Common myeloid progenitor, CD34-positive (primary cell): ENCODE data around the gene FAR2.

ENCODE experiments used
- CTCF ChIA-PET: fragments of 350-600 bp; sonication (Branson Sonifier 250); formaldehyde crosslinking; loops from one replicate; lab custom pipeline; 2021; ENCODE audit warnings: antibody characterized with exemption; lab: Charles Lee
- POLR2A ChIA-PET: fragments of 350-600 bp; sonication (Branson Sonifier 250); formaldehyde crosslinking; loops from one replicate; lab custom pipeline; 2021; ENCODE audit warnings: antibody characterized with exemption; lab: Charles Lee
- DNase-seq, 3 donors: peaks; one replicate each; pipeline versions ENCODE4 v3.0.0 to v3.0.0-alpha.2; 2013
- H3K27ac ChIP-seq, 2 experiments: 1 replicate in 1 of 2; 2 replicates in 1 of 2; pipeline ENCODE4 v1.7.0; 2013; ENCODE audit warnings: inconsistent platforms in 2 of 2, low read length in 2 of 2, mild to moderate bottlenecking in 2 of 2, low read depth in 1 of 2, moderate library complexity in 1 of 2; ENCODE audit not compliant: severe bottlenecking in 2 of 2, insufficient read depth in 1 of 2, poor library complexity in 1 of 2
- H3K27me3 ChIP-seq, 5 experiments: replicated peaks in 2 of 5; 1 replicate in 3 of 5; 2 replicates in 2 of 5; pipeline versions ENCODE4 v1.6.1 to v1.7.0; 2013; ENCODE audit warnings: low read length in 4 of 5, mild to moderate bottlenecking in 2 of 5, moderate library complexity in 2 of 5, inconsistent platforms in 1 of 5; ENCODE audit not compliant: insufficient read depth in 5 of 5, control insufficient read depth in 4 of 5
- H3K36me3 ChIP-seq, 4 experiments: 1 replicate in 2 of 4; 2 replicates in 2 of 4; pipeline versions ENCODE4 v1.6.1 to v1.7.0; 2013; ENCODE audit warnings: low read length in 3 of 4, control low read depth in 1 of 4, mild to moderate bottlenecking in 1 of 4; ENCODE audit not compliant: control insufficient read depth in 4 of 4, insufficient read depth in 4 of 4
- H3K4me1 ChIP-seq, 4 experiments: 1 replicate in 3 of 4; 2 replicates in 1 of 4; pipeline versions ENCODE4 v1.6.1 to v1.7.1; 2013; ENCODE audit warnings: low read length in 3 of 4, mild to moderate bottlenecking in 3 of 4, control low read depth in 1 of 4, inconsistent platforms in 1 of 4, moderate library complexity in 1 of 4; ENCODE audit not compliant: control insufficient read depth in 4 of 4, insufficient read depth in 4 of 4; ENCODE audit errors: control extremely low read depth in 1 of 4
- H3K4me3 ChIP-seq, 7 experiments: 1 replicate in 4 of 7; 2 replicates in 3 of 7; pipeline versions ENCODE4 v1.5.1 to v1.7.0; 2013; ENCODE audit warnings: mild to moderate bottlenecking in 7 of 7, low read length in 6 of 7, moderate library complexity in 6 of 7, inconsistent platforms in 2 of 7, low read depth in 2 of 7, control low read depth in 1 of 7; ENCODE audit not compliant: insufficient read depth in 4 of 7, control insufficient read depth in 1 of 7; ENCODE audit errors: extremely low read depth in 1 of 7
- H3K9me3 ChIP-seq, 5 experiments: 1 replicate in 4 of 5; 2 replicates in 1 of 5; pipeline versions ENCODE4 v1.6.1 to v1.7.1; 2013; ENCODE audit warnings: low read length in 4 of 5, mild to moderate bottlenecking in 2 of 5, inconsistent platforms in 1 of 5, low read depth in 1 of 5, moderate library complexity in 1 of 5; ENCODE audit not compliant: control insufficient read depth in 4 of 5, insufficient read depth in 2 of 5; ENCODE audit errors: control extremely low read depth in 1 of 5
- WGBS: methylation state at CpG from one replicate; pipeline ENCODE4 v1.1.5; 2013; ENCODE audit not compliant: insufficient coverage; 5-methylcytosine and 5-hydroxymethylcytosine counted together

The FAR2 gene

DNA sequence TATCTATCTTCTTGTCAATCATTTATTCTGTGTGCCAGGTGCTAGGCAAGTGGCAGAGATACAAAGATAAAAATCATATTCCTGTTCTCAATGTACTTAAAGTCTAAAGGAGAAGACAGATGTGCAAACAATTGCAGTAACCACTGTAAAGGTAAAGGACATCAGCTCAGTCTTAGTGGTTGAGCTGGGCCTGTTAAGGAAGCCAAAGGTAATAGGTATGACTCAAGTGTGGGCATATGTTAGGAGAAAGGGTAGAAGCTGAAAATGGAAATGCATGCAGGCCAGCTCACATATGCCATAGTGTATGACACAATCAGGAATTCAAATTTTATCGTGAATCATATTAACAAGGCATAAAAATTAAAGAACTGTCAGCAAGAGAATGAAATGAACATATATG lies 49.8 kb downstream of the FAR2 start:
- no CpG with 5 or more reads among the region's 1 CpG for WGBS
- no peaks in the 10 kb centered on the region for H3K27me3 ChIP-seq
- ChIA-PET POLR2A (interaction anchor here (0.6 kb wide), 1 partner anchor 18 kb away, joined by 3 read pairs; no protein-coding TSS in a partner anchor), CTCF (interaction anchor here (1.1 kb wide), 1 partner anchor 12 kb away, joined by 3 read pairs; no protein-coding TSS in a partner anchor)
- peaks cover 0 to 17% (median 3%) of the 10 kb centered on the region in 4 experiments for H3K4me1 ChIP-seq
- no peak overlapping the region for H3K4me3 ChIP-seq
- H3K27ac ChIP-seq: no peak overlapping the region
- peaks cover 0 to 12% (median 4%) of the 10 kb centered on the region in 4 experiments for H3K36me3 ChIP-seq
- peaks cover 0 to 5% (median 0%) of the 10 kb centered on the region in 5 experiments for H3K9me3 ChIP-seq
- DNase-seq: no peak

GRCh38 chr12:29200586-29200985 lies 51.5 kb downstream of the FAR2 start:
- Histone ChIP-seq H3K27me3 (no peaks in the 10 kb centered on the region), H3K36me3 (peaks cover 0 to 9% (median 4%) of the 10 kb centered on the region in 4 experiments), H3K27ac (no peak overlapping the region), H3K4me3 (no peak overlapping the region), H3K4me1 (peaks cover 0 to 22% (median 5%) of the 10 kb centered on the region in 4 experiments), H3K9me3 (peaks cover 0 to 5% (median 0%) of the 10 kb centered on the region in 5 experiments)
- ChIA-PET POLR2A (no interaction called here), CTCF (no interaction called here)
- no peak for DNase-seq
- 94% methylated on average over 3 of the region's 5 CpGs for WGBS

DNA sequence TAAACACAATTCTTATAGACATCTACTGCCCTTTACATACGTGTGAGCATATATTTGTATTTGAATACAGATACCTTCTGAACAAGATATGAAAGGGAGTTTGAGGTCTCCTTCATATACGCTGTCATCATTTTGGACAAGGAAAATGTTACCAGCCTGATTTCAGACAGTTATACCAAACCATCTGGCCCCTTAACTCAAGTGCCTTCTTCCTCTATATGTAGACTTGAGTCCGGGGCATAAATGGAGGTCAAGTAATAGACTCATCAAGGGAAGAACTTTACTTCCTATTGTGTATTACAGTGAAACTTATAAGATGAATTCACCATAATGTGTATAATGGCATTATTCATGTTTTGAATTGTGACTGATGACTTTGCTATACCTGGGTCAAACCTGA lies 52.2 kb downstream of the FAR2 start:
- CTCF ChIA-PET: no interaction called here
- POLR2A ChIA-PET: no interaction called here
- peak in 2 of 3 donors; percentile 59 to 74 for DNase-seq
- no peak overlapping the region for H3K27ac ChIP-seq
- WGBS: no CpG with 5 or more reads among the region's 3 CpGs
- H3K4me1 ChIP-seq: peaks cover 5 to 29% (median 10%) of the 10 kb centered on the region in 4 experiments
- peaks cover 0 to 9% (median 4%) of the 10 kb centered on the region in 4 experiments for H3K36me3 ChIP-seq
- H3K4me3 ChIP-seq: no peak overlapping the region
- no peaks in the 10 kb centered on the region for H3K27me3 ChIP-seq
- H3K9me3 ChIP-seq: peaks cover 0 to 5% (median 0%) of the 10 kb centered on the region in 5 experiments

GRCh38 chr12:29201746-29202145 lies 52.7 kb downstream of the FAR2 start:
- Histone ChIP-seq H3K9me3 (peaks cover 0 to 5% (median 0%) of the 10 kb centered on the region in 5 experiments), H3K4me3 (no peak overlapping the region), H3K27me3 (no peaks in the 10 kb centered on the region), H3K27ac (no peak overlapping the region), H3K36me3 (peaks cover 0 to 9% (median 4%) of the 10 kb centered on the region in 4 experiments), H3K4me1 (peaks cover 8 to 34% (median 14%) of the 10 kb centered on the region in 4 experiments)
- peak in 2 of 3 donors; percentile 51 to 68 for DNase-seq
- ChIA-PET CTCF (no interaction called here), POLR2A (no interaction called here)
- WGBS: no CpG with 5 or more reads among the region's 2 CpGs

DNA sequence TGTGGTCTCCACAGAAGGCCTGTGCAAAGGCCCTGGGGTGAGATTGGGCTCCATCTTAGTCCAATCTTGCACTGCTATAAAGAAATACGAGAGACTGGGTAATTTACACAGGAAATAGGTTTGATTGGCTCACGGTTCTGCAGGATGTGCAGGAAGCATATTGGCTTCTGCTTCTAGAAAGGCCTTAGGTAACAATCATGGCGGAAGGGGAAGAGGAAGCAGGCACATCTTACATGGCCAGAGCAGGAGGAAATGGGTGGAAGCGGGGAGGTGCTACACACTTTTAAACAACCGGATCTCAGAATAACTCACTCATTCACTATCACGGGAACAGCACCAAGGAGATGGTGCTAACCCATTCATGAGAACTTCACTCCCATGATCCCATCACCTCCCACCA lies 55.4 kb downstream of the FAR2 start:
- H3K4me1 ChIP-seq: peaks cover 18 to 61% (median 39%) of the 10 kb centered on the region in 4 experiments
- no peak overlapping the region for H3K4me3 ChIP-seq
- peaks cover 0 to 9% (median 4%) of the 10 kb centered on the region in 4 experiments for H3K36me3 ChIP-seq
- 78% methylated on average over 3 of the region's 6 CpGs for WGBS
- no peak for DNase-seq
- POLR2A ChIA-PET: no interaction called here
- CTCF ChIA-PET: interaction anchor here (1.2 to 1.5 kb wide), 2 partner anchors 14 to 111 kb away, joined by 3 to 4 read pairs; no protein-coding TSS in a partner anchor
- no peaks in the 10 kb centered on the region for H3K27me3 ChIP-seq
- no peak overlapping the region for H3K27ac ChIP-seq
- H3K9me3 ChIP-seq: peaks cover 0 to 5% (median 0%) of the 10 kb centered on the region in 5 experiments

- Histone ChIP-seq H3K4me3 (peak overlapping the region in 2 of 7 experiments; percentile 25 to 42), H3K9me3 (peaks cover 0 to 5% (median 0%) of the 10 kb centered on the region in 5 experiments), H3K4me1 (peaks cover 18 to 57% (median 38%) of the 10 kb centered on the region in 4 experiments), H3K36me3 (peaks cover 0 to 9% (median 2%) of the 10 kb centered on the region in 4 experiments), H3K27ac (peak overlapping the region; percentile 40 to 69), H3K27me3 (no peaks in the 10 kb centered on the region)
- CTCF ChIA-PET: interaction anchor here (0.6 to 1.9 kb wide), 9 partner anchors 10 to 110 kb away, joined by 3 to 13 read pairs (median 3); no protein-coding TSS in a partner anchor
- DNase-seq: peak; percentile 64 to 78 (median 69)
- POLR2A ChIA-PET: interaction anchor here (0.6 to 1.9 kb wide), 4 partner anchors 9 to 135 kb away, joined by 3 to 13 read pairs (median 3); no protein-coding TSS in a partner anchor
- WGBS: 4% methylated on average over 4 of the region's 5 CpGs
These were observed 58.0 kb downstream of the FAR2 start for GRCh38 chr12:29207120-29207519.

- H3K27me3 ChIP-seq: no peaks in the 10 kb centered on the region
- DNase-seq: peak in 2 of 3 donors; percentile 25 to 34
- peak overlapping the region; percentile 9 to 54 for H3K27ac ChIP-seq
- WGBS: 25% methylated on average over 1 of the region's 2 CpGs
- no peaks in the 10 kb centered on the region for H3K9me3 ChIP-seq
- CTCF ChIA-PET: interaction anchor here (0.7 to 1.9 kb wide), 6 partner anchors 13 to 109 kb away, joined by 3 to 13 read pairs (median 4); no protein-coding TSS in a partner anchor
- H3K36me3 ChIP-seq: peaks cover 0 to 4% (median 2%) of the 10 kb centered on the region in 4 experiments
- peaks cover 18 to 62% (median 41%) of the 10 kb centered on the region in 4 experiments for H3K4me1 ChIP-seq
- POLR2A ChIA-PET: interaction anchor here (1.1 to 1.9 kb wide), 2 partner anchors 10 to 34 kb away, joined by 3 to 13 read pairs; no protein-coding TSS in a partner anchor
- peak overlapping the region in 1 of 7 experiments; percentile 41 for H3K4me3 ChIP-seq
These were observed 59.0 kb downstream of the FAR2 start for GRCh38 chr12:29208060-29208459.
